ENCODE data around the gene SEC14L6. TPM values are rescaled to one million over a fixed set of nuclear protein-coding genes. Genes with fewer than 3 reads are reported as not detected.

The SEC14L6 gene
- total RNA-seq, 1 experiment from 2014 or later: 1.1 TPM

GRCh38 chr22:30516273-30516672 lies 30.3 kb downstream of the SEC14L6 start:
- Histone ChIP-seq H3K23me2 (ENCODE audit: insufficient read length, low read depth, low read length, poor library complexity, severe bottlenecking) (no peaks in the 10 kb centered on the region), H3T11ph (ENCODE audit: low read length) (no peak overlapping the region)

More at GRCh38 chr22:30516273-30516672, 30.3 kb downstream of the SEC14L6 start:
- no peak overlapping the region for H4K5ac ChIP-seq (ENCODE audit: insufficient read length, low read depth, low read length)
- H2BK15ac ChIP-seq (ENCODE audit: low read depth, low read length): no peak overlapping the region
- H4K91ac ChIP-seq (ENCODE audit: insufficient read length, low read depth, low read length): no peak overlapping the region
- H3K18ac ChIP-seq (ENCODE audit: insufficient read length, low read depth, low read length): no peak overlapping the region
- H3K36me3 Mint-ChIP-seq (ENCODE audit: insufficient read depth in 1 of 3, low read depth in 3 of 3): no peaks in the 10 kb centered on the region
- H2BK5ac ChIP-seq (ENCODE audit: insufficient read length, low read length): no peak overlapping the region
- no CpG with 5 or more reads among the region's 6 CpGs for WGBS (ENCODE audit: extremely low coverage, insufficient read length, low lambda C conversion rate)
- H4K8ac ChIP-seq (replicated peaks; ENCODE audit: insufficient read length, low read depth, low read length): no peak overlapping the region
- H3K27ac Mint-ChIP-seq: no peak overlapping the region; a peak in 1 of 7 replicates
- H3K14ac ChIP-seq (ENCODE audit: insufficient read depth, low read length): no peak overlapping the region
- no peaks in the 10 kb centered on the region for H3K79me1 ChIP-seq (ENCODE audit: insufficient read depth, low read depth, low read length, poor library complexity, severe bottlenecking)
- H3K56ac ChIP-seq (ENCODE audit: insufficient read length, low read depth, low read length): no peak overlapping the region
- no peak overlapping the region for H2AFZ ChIP-seq (ENCODE audit: low read length)
- H3K27me3 Mint-ChIP-seq (ENCODE audit: low read depth): peaks cover 5% of the 10 kb centered on the region
- no peak overlapping the region for H2BK20ac ChIP-seq (ENCODE audit: low read depth, low read length, poor library complexity, severe bottlenecking)
- no peak for DNase-seq
- H3K4ac ChIP-seq (ENCODE audit: low read depth, low read length): no peak overlapping the region
- no peak overlapping the region for H2BK120ac ChIP-seq (ENCODE audit: low read depth, low read length, poor library complexity, severe bottlenecking)
- no peak for TF ChIP-seq CTCF (conservative IDR thresholded peaks at IDR 0.05)
- no peak overlapping the region for H3K4me3 Mint-ChIP-seq
- H3K4me1 ChIP-seq (ENCODE audit: insufficient read depth, low read length): no peaks in the 10 kb centered on the region
- H3K79me2 ChIP-seq (ENCODE audit: insufficient read depth, low read length): no peaks in the 10 kb centered on the region
- no peaks in the 10 kb centered on the region for H3K9me3 ChIP-seq (ENCODE audit: control insufficient read depth, low read depth, low read length)
- no peak overlapping the region for H3K23ac ChIP-seq (ENCODE audit: insufficient read length, low read depth, low read length)
- H3K9me3 Mint-ChIP-seq: peaks cover 3 to 5% of the 10 kb centered on the region in 2 experiments; a peak in 2 of 5 replicates
- H3K9ac ChIP-seq (ENCODE audit: extremely low read depth, insufficient read length, low read length): no peak overlapping the region
- peaks cover 0 to 2% of the 10 kb centered on the region in 2 experiments; a peak in 1 of 4 replicates for H3K4me1 Mint-ChIP-seq
- no peaks in the 10 kb centered on the region for H4K20me1 ChIP-seq (ENCODE audit: control insufficient read depth, insufficient read depth, insufficient read length)
- no peak overlapping the region for H3K27ac ChIP-seq (ENCODE audit: insufficient read length, low read depth, low read length)
- no peak overlapping the region for H3K4me2 ChIP-seq (ENCODE audit: insufficient read depth, insufficient read length, low read length)
- no peaks in the 10 kb centered on the region for H3K27me3 ChIP-seq (ENCODE audit: insufficient read depth, low read length)
- no peak overlapping the region for H2BK12ac ChIP-seq (ENCODE audit: insufficient read length, low read depth, low read length)
- no peak overlapping the region for H2AK5ac ChIP-seq (ENCODE audit: insufficient read length, low read length)
